ENCODE results near the gene PRUNE2.

- no peak for TF ChIP-seq CTCF (IDR thresholded peaks at IDR 0.05; ENCODE audit: low read depth, low read length, missing input control)
- TF ChIP-seq RXRA (IDR thresholded peaks at IDR 0.05): no peak
- TF ChIP-seq, protein P1, sequence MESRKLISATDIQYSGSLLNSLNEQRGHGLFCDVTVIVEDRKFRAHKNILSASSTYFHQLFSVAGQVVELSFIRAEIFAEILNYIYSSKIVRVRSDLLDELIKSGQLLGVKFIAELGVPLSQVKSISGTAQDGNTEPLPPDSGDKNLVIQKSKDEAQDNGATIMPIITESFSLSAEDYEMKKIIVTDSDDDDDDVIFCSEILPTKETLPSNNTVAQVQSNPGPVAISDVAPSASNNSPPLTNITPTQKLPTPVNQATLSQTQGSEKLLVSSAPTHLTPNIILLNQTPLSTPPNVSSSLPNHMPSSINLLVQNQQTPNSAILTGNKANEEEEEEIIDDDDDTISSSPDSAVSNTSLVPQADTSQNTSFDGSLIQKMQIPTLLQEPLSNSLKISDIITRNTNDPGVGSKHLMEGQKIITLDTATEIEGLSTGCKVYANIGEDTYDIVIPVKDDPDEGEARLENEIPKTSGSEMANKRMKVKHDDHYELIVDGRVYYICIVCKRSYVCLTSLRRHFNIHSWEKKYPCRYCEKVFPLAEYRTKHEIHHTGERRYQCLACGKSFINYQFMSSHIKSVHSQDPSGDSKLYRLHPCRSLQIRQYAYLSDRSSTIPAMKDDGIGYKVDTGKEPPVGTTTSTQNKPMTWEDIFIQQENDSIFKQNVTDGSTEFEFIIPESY (IDR thresholded peaks at IDR 0.05): no peak
- TF ChIP-seq RAD21 (IDR thresholded peaks at IDR 0.05): no peak
- TF ChIP-seq EGR1 (IDR thresholded peaks at IDR 0.05; ENCODE audit: low read depth in 2 of 2): no peak
- TF ChIP-seq REST (IDR thresholded peaks at IDR 0.05): no peak
- TF ChIP-seq, protein P2, sequence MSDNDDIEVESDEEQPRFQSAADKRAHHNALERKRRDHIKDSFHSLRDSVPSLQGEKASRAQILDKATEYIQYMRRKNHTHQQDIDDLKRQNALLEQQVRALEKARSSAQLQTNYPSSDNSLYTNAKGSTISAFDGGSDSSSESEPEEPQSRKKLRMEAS (IDR thresholded peaks at IDR 0.05): no peak
- no peak for TF ChIP-seq FOXA2 (IDR thresholded peaks at IDR 0.05)
- no peak for TF ChIP-seq JUND (IDR thresholded peaks at IDR 0.05)
These were observed 88.4 kb downstream of the PRUNE2 start for GRCh38 chr9:76817489-76817888.
